ENCODE data around the gene CD22. TPM values are rescaled to one million over a fixed set of nuclear protein-coding genes. Genes with fewer than 3 reads are reported as not detected.
"Not testable (repeated sequence)": the region's sequence is repeated elsewhere in the genome, so short reads cannot be mapped to it uniquely, and the experiment has no call there.

CD22 gene
- polyA plus RNA-seq, 1 donor (not counting 4 experiments of a cell fraction or from before 2014, with no cell fraction given), result 0.26 TPM

GRCh38 chr19:35284153-35285094, 44.6 kb upstream of the CD22 start:
- Histone ChIP-seq H3K4me2 (ENCODE audit: control insufficient read depth, extremely low read depth, insufficient read depth, low read depth, low read length) (no peak overlapping the region), H3K9me3 (ENCODE audit: control insufficient read depth, low read depth, low read length) (no peaks in the 10 kb centered on the region), H3K9me1 (ENCODE audit: control insufficient read depth, extremely low read depth, insufficient read depth, low read length) (no peaks in the 10 kb centered on the region), H3K27me3 (ENCODE audit: control insufficient read depth, extremely low read depth, insufficient read depth, low read length) (peaks cover 22% of the 10 kb centered on the region), H3K79me2 (ENCODE audit: control insufficient read depth, insufficient read depth, low read length) (no peaks in the 10 kb centered on the region), H3K27ac (ENCODE audit: control insufficient read depth, insufficient read depth, low read length) (no peak overlapping the region), H3K4me1 (ENCODE audit: control insufficient read depth, extremely low read depth, insufficient read depth, low read length) (peaks cover 7% of the 10 kb centered on the region), H4K20me1 (ENCODE audit: control insufficient read depth, extremely low read depth, insufficient read depth, low read length) (no peaks in the 10 kb centered on the region), H2AFZ (ENCODE audit: control insufficient read depth, low read length) (no peak overlapping the region), H3K36me3 (ENCODE audit: control insufficient read depth in 2 of 2, extremely low read depth in 1 of 2, insufficient read depth in 2 of 2, low read length in 2 of 2) (peaks cover 0 to 2% of the 10 kb centered on the region in 2 experiments), H3K4me3 (ENCODE audit: control insufficient read depth in 2 of 3, extremely low read depth in 1 of 3, insufficient read depth in 2 of 3, low read depth in 1 of 3, low read length in 3 of 3) (no peak overlapping the region), H3K9ac (ENCODE audit: control insufficient read depth, extremely low read depth, insufficient read depth, low read length) (no peak overlapping the region)
- dilution Hi-C loops (cut with MboI; ENCODE audit: extremely low pct_ligation_motif_present, low sequenced_read_pairs), result no loop called here
- TF ChIP-seq EZH2 (IDR thresholded peaks at IDR 0.05; ENCODE audit: low read length), result no peak
- TF ChIP-seq, protein P1, sequence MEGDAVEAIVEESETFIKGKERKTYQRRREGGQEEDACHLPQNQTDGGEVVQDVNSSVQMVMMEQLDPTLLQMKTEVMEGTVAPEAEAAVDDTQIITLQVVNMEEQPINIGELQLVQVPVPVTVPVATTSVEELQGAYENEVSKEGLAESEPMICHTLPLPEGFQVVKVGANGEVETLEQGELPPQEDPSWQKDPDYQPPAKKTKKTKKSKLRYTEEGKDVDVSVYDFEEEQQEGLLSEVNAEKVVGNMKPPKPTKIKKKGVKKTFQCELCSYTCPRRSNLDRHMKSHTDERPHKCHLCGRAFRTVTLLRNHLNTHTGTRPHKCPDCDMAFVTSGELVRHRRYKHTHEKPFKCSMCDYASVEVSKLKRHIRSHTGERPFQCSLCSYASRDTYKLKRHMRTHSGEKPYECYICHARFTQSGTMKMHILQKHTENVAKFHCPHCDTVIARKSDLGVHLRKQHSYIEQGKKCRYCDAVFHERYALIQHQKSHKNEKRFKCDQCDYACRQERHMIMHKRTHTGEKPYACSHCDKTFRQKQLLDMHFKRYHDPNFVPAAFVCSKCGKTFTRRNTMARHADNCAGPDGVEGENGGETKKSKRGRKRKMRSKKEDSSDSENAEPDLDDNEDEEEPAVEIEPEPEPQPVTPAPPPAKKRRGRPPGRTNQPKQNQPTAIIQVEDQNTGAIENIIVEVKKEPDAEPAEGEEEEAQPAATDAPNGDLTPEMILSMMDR (optimal IDR thresholded peaks at IDR 0.05 in 1 of 3, IDR thresholded peaks at IDR 0.05 in 1 of 3, conservative IDR thresholded peaks at IDR 0.05 in 1 of 3; ENCODE audit: extremely low read depth in 1 of 3, insufficient read depth in 2 of 3, low read length in 3 of 3), result no peak
- DNase-seq (ENCODE audit: low read depth, low spot score) (no peak), FAIRE-seq (no peak)

DNA sequence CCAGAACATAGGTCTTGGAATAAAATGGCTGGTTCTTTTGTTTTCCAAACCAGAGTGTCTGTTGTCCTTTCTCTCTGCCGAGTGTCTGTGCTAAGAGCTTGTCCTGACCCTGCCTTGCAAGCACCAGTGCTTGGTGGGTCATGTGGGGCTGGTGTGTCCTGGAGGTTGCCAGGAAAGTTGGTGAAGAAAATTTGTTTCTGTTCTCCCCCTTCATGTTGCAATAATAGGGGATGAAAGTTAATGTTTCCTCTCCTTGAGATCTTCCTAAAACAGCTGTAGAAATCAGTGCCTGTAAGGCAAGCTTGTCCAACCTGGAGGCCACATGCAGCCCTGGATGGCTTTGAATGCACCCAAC, 43.9 kb upstream of the CD22 start:
- DNase-seq (ENCODE audit: low read depth, low spot score) (no peak), FAIRE-seq (no peak)
- H4K20me1 ChIP-seq (ENCODE audit: control insufficient read depth, extremely low read depth, insufficient read depth, low read length), result no peaks in the 10 kb centered on the region
- no peak overlapping the region for H3K4me3 ChIP-seq (ENCODE audit: control insufficient read depth in 2 of 3, extremely low read depth in 1 of 3, insufficient read depth in 2 of 3, low read depth in 1 of 3, low read length in 3 of 3)
- peaks cover 7% of the 10 kb centered on the region for H3K4me1 ChIP-seq (ENCODE audit: control insufficient read depth, extremely low read depth, insufficient read depth, low read length)
- no peak overlapping the region for H3K9ac ChIP-seq (ENCODE audit: control insufficient read depth, extremely low read depth, insufficient read depth, low read length)
- H3K27me3 ChIP-seq (ENCODE audit: control insufficient read depth, extremely low read depth, insufficient read depth, low read length), result peaks cover 22% of the 10 kb centered on the region
- no peaks in the 10 kb centered on the region for H3K9me3 ChIP-seq (ENCODE audit: control insufficient read depth, low read depth, low read length)
- H3K79me2 ChIP-seq (ENCODE audit: control insufficient read depth, insufficient read depth, low read length), result no peaks in the 10 kb centered on the region
- no peaks in the 10 kb centered on the region for H3K36me3 ChIP-seq (ENCODE audit: control insufficient read depth in 2 of 2, extremely low read depth in 1 of 2, insufficient read depth in 2 of 2, low read length in 2 of 2)
- dilution Hi-C loops (cut with MboI; ENCODE audit: extremely low pct_ligation_motif_present, low sequenced_read_pairs), result no loop called here
- TF ChIP-seq, protein P1 (optimal IDR thresholded peaks at IDR 0.05 in 1 of 3, IDR thresholded peaks at IDR 0.05 in 1 of 3, conservative IDR thresholded peaks at IDR 0.05 in 1 of 3; ENCODE audit: extremely low read depth in 1 of 3, insufficient read depth in 2 of 3, low read length in 3 of 3), result no peak
- no peak for TF ChIP-seq EZH2 (IDR thresholded peaks at IDR 0.05; ENCODE audit: low read length)
- no peaks in the 10 kb centered on the region for H3K9me1 ChIP-seq (ENCODE audit: control insufficient read depth, extremely low read depth, insufficient read depth, low read length)
- no peak overlapping the region for H2AFZ ChIP-seq (ENCODE audit: control insufficient read depth, low read length)
- no peak overlapping the region for H3K4me2 ChIP-seq (ENCODE audit: control insufficient read depth, extremely low read depth, insufficient read depth, low read depth, low read length)
- no peak overlapping the region for H3K27ac ChIP-seq (ENCODE audit: control insufficient read depth, insufficient read depth, low read length)

DNA sequence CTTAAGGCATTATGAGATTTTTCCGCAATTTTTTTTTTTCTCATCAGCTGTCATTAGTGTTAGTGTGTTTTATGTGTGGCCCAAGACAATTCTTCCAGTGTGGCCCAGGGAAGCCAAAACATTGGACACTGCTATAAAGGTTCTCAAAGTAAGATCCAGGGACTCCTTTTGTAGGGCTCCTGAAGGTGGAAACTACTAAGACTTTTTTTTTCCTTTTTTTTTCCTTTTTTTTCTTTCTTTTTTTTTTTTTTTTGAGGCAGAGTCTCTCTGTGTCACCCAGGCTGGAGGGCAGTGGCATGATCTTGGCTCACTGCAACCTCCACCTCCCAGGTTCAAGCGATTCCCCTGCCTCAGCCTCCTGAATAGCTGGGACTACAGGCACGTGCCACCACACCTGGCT, 43.5 kb upstream of the CD22 start:
- FAIRE-seq; H3K4me2 ChIP-seq (ENCODE audit: control insufficient read depth, extremely low read depth, insufficient read depth, low read depth, low read length); H3K9me3 ChIP-seq (ENCODE audit: control insufficient read depth, low read depth, low read length); DNase-seq (ENCODE audit: low read depth, low spot score); H3K9ac ChIP-seq (ENCODE audit: control insufficient read depth, extremely low read depth, insufficient read depth, low read length); H3K79me2 ChIP-seq (ENCODE audit: control insufficient read depth, insufficient read depth, low read length); H3K36me3 ChIP-seq (ENCODE audit: control insufficient read depth in 2 of 2, extremely low read depth in 1 of 2, insufficient read depth in 2 of 2, low read length in 2 of 2); H4K20me1 ChIP-seq (ENCODE audit: control insufficient read depth, extremely low read depth, insufficient read depth, low read length); dilution Hi-C loops (cut with MboI; ENCODE audit: extremely low pct_ligation_motif_present, low sequenced_read_pairs); H3K27ac ChIP-seq (ENCODE audit: control insufficient read depth, insufficient read depth, low read length); H2AFZ ChIP-seq (ENCODE audit: control insufficient read depth, low read length); H3K4me3 ChIP-seq (ENCODE audit: control insufficient read depth in 2 of 3, extremely low read depth in 1 of 3, insufficient read depth in 2 of 3, low read depth in 1 of 3, low read length in 3 of 3); H3K4me1 ChIP-seq (ENCODE audit: control insufficient read depth, extremely low read depth, insufficient read depth, low read length); H3K9me1 ChIP-seq (ENCODE audit: control insufficient read depth, extremely low read depth, insufficient read depth, low read length): not testable (repeated sequence)
- peaks cover 24% of the 10 kb centered on the region for H3K27me3 ChIP-seq (ENCODE audit: control insufficient read depth, extremely low read depth, insufficient read depth, low read length)

All from keratinocyte (primary cell).